HG02973 (cell line): ENCODE results near the gene TMEM14A.
"Not testable (repeated sequence)": the region's sequence is repeated elsewhere in the genome, so short reads cannot be mapped to it uniquely, and the experiment has no call there.

Source experiments
- ATAC-seq: cut with Tn5 transposase; IDR thresholded peaks from one replicate; pipeline ENCODE4 v1.9.1; 2021; ENCODE audit warnings: moderate library complexity; ENCODE audit not compliant: unreplicated experiment

TMEM14A gene

DNA sequence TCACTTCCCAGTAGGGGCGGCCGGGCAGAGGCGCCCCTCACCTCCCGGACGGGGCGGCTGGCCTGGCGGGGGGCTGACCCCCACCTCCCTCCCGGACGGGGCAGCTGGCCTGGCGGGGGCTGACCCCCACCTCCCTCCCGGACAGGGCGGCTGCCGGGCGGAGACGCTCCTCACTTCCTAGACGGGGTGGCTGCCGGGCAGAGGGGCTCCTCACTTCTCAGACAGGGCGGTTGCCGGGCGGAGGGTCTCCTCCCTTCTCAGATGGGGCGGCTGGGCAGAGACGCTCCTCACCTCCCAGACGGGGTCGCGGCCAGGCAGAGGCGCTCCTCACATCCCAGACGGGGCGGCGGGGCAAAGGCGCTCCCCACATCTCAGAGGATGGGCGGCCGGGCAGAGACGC is 15.0 kb upstream of the TMEM14A start:
- not testable (repeated sequence) for ATAC-seq

DNA sequence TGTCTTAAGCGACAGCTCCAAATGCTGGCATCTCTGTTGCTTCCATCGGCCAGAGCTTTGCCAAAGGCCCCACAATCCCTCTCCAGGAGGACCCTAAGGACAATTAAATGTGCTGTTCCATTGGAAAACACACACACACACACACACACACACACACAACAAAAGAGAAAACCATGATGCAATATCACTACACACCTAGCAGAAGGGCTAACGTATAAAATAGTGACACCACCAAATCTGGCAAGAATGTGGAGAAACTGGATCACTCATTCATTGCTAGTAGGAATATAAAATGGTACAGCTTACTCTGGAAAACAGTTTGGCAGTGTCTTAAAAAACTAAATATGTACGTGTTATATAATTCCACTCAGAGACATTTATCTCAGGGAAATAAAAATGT is 13.0 kb upstream of the TMEM14A start:
- no peak for ATAC-seq

DNA sequence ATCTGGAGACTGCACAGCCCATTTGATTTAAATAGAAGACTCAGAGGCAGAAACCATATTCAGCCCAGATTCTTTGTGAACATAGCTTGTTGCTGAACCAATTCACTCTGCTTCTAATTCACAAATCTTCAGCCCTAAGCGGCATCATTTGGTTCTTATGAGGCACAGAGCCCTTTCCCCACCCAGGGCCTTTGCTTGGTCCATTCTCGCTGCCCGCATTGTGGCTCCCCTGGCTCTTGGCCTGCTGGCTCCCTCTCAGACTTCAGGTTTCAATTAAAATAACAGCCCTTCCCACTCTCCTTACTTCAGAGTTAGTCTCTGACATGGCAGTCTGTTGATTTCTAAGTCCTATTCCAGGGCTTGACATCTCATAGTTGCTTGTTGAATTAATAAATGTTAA is 9.4 kb upstream of the TMEM14A start:
- ATAC-seq, result no peak

DNA sequence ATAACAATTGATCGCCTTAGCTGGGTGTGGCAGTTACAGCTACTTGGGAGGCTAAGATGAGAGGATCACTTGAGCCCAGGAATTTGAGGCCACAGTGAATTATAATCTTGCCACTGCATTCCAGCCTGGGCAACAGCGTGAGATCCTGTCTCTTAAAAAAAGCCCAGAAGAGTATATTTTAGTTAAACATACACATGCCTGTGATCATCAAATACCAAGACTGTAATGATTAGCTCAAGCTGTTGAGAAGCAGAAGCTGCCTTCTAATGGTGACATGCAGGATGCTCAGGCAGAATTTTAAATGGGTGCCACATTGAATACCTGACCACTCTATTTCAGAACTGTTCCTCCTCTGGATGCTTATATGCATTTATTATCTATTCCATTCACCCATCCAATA is 8.9 kb upstream of the TMEM14A start:
- no peak for ATAC-seq

DNA sequence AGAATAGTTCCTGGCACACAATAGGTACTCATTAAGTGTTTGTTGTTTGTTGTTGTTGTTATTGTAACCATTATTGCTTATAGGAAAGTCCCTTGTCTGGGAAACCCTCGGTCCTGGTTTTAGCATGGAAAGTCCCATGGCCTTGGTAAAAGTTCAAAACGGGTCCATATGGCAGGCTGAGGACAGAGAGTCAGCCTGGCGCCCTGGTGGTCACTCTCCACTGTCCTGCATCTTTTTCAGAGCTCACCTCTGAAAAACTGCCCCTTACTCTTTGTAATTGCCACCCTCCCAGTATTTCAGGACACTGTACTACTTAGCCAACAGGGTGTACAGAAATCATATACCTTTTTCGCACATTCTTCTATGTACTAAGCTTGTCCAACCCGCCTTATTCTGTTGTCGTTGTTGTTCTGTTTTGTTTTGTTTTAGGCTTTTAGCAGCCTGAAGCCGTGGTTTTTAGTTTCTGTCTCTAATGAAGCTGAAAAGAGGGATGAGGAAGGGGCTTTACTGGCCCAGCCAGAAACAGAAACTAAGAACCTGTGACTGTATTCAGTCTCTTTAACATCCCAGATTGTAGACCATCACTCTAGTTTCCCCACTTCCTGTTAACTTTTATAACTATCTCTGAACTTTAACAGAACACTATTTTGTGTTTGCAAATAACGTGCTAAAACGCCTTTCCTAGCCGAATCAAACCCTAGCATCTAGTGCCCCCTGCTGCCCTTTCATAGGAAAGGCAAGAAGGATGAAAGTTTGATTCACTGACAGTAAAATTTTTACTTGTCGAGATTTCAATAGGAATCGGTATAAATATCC is 7.6 kb upstream of the TMEM14A start:
- ATAC-seq, result peak; percentile 27

DNA sequence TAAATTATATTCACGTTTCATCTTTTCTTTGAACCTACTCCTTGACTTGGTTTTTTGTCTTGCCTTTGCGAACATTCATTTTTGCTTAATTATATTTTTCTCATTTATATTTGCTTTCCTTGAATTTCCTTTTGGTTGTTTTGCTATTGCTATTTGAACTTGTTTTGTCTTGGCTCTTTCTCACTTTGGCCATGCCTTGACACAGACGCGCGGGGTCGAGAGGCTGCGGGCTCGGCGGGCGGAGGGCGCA is 7.1 kb upstream of the TMEM14A start:
- ATAC-seq, result no peak

DNA sequence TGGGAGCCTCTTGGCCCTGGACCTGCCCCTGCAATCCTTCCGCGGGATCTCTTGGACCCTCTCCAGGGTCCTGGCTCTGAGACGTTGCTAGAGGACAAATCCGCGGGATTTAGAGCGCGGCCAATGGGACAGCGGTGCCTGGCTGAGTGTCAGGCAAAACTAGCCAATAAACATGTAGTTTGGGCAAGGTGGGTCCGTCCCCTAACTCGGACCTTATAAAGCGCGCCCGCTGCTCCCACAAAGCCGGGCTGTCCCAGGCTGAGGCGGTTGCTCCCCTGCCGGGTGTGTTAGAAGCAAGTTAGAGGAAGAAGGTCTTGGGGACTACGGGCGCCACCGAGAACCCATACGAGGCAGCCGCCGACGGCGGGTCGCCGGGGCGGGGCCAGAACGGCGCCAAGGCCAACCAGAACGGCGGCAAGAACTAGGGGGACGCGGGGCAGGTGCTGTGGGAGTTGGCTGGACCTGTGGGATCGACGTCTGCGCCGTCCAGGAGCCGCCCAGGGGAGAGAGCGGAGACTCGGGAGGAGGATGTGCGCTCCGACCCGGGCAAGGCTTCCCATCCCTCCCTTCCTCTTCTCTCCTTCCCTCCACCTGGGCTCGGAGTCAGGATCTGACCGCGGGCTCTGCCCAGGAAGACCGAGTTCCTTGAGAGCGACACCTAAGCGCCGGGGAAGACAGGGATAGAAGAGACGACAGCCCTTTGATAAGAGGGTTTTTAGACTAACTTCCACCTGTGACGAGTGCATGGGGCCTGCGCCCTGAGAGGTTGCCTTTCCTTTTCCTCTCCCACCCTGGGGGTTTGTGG is 6.5 kb upstream of the TMEM14A start:
- ATAC-seq, result peak; percentile 84

DNA sequence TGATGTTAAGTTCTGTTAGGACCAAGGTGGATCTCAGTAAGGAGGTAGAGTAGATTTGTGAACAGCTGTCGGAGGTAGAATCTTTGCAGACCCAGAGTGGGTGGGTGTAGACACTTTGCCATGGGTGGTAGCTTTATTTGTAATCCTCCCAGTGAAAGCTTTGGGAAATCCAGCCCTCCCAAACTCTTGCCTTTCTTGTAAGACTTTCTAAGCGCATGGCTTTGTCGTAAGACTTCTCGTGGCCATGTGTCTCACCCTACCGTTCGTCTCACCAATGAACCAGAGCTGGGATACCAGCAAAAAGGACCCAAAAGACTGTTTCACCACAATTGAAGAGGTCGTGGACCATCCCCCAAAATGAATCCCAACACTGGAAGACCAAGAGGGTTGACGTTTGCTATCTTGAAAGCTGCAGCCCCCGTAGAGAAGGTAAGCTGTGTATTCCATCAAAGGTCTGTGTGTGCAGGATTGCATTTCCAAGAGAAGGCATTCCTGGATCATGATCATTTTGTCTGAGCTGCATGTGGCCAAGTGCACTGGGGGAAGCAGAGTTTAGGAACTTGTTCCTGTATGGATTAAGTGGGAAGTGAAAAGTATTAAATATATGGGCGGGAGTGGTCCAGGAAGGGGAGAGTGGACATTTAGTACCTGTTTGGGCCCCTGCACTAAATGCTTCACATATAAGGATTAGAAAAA is 5.8 kb upstream of the TMEM14A start:
- no peak for ATAC-seq

DNA sequence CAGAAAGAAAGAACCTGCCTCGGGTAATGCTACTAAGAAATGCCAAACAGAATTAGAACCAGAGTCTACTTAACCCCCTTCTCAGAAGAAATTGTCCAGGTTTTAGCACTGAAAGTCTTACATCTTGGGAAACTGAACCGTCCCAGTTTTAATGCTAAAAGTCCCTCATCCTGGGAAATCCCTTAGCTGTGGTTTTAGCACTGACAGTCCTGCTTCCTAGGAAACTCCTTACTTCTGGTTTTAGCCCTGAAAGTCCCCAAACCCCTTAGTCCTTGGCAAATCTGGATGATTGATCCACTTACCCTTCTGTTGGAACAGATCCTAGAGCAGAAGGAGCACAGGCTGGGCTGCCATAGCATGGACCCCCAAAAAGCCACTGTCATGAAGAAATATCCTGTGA is 4.8 kb upstream of the TMEM14A start:
- no peak for ATAC-seq

DNA sequence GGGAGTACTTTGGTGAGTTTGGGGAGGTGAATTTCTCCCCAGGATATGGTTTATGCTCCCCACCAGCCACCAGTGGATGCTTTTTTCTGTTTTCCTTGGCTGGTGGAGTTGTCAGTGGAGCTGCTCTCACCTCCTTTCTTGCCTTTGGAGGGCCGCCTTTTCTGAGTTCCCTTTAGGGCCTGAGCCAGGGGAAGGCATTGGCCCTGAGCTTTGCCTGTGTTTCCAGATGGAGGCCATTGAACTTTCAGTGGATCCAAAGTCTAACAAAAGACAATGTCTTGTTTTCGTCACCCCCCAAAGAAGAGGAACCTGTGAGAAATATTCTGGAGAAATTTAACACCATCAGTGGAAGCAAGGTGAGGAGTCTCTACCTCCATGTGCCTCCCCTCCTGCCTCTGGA is 4.4 kb upstream of the TMEM14A start:
- no peak for ATAC-seq

DNA sequence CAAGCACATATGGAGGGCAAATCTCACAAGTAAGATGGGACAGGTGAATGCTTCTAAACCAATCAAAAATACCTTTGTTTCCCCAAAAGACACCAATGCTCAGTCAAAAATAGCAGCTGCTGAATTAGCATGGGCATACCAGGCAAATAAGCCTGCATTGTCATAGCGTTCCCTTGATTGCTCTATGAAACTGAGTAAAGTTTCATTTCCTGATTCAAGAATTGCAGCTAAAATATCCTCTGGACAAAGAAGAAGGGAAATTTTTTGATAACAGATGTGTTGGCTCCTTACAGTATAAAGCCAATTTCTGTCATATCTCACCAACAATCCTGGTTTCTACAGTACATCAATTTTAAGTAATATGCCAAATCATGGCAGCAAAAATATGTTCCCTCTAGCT is 3.3 kb upstream of the TMEM14A start:
- ATAC-seq, result no peak

DNA sequence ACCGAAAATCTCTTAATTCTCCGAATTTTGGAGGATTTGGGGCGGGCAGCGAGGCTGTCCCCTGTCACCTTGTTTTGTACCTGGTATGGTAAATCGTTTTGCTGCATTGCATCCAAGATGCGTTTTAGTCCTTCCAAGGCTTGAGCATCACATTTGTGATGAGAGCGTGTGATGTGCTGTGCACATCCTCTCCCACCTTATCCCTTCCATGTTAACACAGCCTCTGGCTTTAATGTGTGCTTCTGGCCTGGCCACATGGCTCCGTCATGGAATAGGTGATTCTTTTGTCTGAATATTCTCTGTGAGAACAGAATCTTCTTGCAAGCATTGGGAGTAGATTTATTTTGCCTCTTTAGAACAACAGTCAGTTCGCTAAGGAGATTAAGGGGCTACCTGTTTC is 763 bp downstream of the TMEM14A start:
- ATAC-seq, result no peak

DNA sequence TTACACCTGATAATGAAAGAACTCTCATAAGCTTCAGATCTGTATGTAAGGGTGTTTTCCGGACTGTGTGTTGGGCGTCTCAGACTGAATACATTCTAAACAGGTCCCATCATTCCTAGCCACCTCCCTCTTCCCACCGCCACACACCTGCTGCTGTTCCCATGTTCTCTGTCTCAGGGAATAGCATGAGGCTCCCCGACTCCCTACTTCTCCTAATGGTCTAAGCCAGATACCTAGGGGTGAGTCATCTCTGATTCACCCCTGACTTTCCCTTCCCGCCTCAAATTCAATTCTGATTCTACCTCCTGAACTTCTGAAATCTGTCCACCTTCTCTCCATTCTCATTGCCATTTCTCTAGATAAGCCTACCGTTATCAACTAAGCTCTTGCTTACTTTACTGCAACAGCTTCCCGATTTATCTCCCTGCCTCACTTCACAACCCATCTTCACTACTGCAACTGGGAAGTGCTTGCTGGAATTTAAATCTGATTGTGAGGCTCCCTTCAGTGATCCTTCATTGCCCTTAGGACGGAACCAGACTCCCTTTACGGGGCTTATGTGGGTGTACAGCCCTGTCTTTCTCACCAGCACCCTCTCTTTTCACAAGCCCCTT is 1.6 kb downstream of the TMEM14A start:
- no peak for ATAC-seq

DNA sequence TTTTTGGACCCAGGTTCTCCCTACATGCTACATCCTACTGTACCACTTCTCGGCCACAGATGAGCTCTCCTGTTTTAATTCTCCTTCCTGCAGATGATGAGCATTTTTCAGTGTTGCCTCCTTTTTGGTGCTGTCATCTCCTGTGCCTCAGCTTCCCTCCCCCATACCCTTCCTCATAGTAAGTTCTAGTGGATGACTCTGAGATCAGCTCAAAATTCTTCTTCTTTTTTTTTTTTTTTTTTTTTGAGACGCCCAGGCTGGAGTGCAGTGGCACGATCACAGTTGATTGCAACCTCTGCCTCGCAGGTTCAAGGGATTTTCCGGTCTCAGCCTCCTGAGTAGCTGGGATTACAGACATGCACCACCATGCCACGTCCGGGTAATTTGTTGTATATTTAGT is 3.8 kb downstream of the TMEM14A start:
- ATAC-seq, result no peak

DNA sequence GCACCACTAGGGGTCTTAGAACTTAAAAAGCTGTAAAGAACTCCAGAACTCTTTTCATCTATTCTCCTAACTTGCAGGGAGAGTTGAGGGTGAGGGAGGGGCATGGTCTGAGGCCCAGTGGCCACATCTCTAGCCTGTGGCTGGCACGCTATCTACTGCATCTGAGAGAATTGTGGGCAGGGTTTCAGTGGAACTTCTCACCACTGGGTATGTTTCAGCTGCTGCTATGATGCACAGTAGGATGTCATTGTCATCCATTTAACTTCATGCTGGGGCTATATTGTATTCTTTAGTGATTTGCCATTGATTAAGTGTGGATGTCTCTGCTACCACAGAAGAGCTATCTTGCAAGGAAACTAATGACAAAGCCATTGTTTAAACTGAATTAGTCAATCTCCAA is 4.5 kb downstream of the TMEM14A start:
- ATAC-seq, result no peak

DNA sequence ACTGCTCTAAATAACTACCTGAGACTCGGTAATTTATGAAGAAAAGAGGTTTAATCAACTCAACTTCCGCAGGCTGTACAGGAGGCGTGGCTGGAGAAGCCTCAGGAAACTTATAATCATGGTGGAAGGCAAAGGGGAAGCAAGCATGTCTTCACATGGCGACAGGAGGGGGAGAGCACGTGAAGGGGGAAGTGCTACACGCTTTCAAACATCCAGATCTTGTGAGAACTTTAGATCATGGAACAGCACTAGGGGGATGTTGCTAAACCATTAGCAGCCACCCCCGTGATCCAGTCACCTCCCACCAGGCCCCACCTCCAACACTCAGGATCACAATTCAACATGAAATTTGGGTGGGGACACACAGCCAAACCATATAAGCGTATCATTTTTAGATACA is 5.7 kb downstream of the TMEM14A start:
- ATAC-seq, result not testable (repeated sequence)

DNA sequence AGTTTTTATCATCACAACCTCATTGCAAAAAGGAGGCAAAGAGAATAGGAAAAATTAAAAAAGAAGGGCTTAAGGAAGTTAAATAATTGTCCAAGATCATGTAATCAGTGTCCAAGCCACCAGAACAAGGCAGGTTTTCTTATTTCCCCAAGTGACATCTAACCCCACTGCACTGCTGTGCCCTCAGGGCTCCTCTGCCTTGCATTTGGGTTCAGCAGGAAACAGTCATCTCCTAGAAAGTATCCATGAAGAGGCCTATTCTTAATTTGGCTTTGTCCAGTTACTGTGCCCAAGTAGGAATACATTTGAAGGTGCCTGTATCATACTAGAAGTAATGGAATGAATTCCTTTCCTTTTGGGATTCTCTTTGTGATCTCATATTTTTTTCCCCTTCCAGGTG is 10.5 kb downstream of the TMEM14A start:
- no peak for ATAC-seq

DNA sequence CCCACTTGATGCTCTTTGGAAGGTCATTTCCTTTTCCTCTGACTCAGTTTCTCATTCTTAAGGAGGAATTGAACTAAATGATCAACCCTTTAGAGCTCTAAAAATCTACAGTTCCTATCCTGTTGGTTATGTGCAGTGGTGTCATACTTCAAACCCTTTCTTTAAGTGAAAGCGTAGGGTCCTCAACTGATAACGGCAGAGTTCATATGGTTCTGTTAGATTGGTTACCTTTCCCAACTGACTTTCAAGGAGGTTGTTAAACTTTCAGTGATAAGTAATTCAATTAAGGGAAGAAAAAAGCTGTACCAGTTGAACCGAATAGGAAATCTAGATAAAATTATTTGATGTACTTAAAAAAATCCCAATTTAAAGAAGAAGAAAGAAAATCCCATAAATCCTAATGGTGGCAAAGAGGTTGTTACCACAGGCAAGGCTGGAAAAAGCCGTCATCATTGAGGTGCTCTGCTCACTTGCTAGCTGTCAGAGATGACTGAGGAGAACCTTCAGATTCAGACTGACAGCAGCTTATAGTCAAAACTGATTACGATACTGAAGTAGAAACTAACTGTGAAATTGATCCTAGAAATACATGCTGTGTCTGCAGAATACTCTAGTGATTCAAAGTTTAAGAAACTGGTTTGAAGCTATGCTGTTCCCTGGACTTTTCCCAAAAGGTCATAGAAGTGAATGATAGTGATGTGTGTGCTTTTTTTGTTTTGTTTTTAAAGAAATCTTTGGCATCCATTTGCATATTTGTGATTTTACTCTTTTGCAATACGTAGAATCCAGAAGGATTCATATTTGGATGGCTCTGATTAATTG is 16.2 kb downstream of the TMEM14A start:
- ATAC-seq, result no peak

DNA sequence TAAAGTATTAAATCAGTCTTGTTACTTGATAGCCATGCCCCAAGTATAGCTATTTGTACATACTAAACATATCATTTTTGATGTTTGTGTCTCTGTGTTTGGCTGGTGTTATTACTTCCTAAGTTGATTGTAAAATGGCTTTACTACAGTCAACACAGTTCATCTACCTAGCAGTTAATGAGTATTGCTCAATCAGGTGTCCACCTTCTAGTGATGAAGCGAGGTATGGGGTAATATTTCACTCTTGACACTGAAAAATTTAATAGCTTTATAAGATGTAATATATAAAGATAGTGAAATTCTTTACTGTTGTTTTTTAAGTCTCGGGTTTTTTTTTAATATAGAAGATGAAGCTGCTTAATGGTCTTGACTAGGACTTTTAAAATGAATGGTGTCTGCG is 18.9 kb downstream of the TMEM14A start:
- no peak for ATAC-seq

DNA sequence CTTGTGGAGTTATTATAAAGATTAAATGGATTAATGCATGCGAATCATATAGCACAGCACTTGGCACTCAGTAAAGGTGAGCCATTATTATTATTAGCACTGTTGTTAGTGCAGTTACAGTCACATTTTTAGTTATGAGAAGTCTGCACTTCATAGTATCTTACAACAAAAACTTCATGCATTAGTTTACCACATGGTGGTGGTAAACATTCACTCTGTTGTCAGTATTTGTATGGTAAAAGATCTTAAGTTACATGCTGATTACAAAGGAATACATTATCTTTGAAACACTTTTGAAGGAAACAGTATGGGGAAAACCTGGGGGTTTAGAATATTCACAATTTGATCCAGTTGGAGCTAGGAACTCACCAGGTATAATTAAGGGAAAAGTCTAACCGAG is 20.8 kb downstream of the TMEM14A start:
- ATAC-seq, result no peak

DNA sequence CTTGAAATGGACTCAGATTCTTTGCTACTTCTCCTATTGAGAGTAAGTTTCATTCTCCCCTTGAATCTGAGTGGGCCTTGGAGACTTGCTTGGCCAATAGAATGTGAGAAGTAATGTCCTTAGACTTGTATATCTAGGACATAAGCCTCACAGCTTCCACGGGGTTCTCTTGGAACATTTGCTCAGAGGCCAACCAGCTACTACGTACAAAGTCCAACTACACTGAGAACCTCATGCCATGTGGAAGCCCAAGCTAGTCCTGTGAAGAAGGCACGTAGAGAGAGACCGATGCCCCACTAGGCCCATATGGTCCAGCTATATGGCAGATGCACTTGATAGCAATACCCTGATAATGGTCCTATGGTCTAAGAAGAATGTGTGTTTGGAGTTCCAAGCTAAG is 22.9 kb downstream of the TMEM14A start:
- no peak for ATAC-seq
